Mammary epithelial cell (primary cell): ENCODE results near the gene PATL2.
"Not testable (repeated sequence)": the region's sequence is repeated elsewhere in the genome, so short reads cannot be mapped to it uniquely, and the experiment has no call there.

Experiments used
- EZH2 ChIP-seq: IDR thresholded peaks from 2 replicates; pipeline ENCODE4 v1.6.1; 2012; ENCODE audit warnings: low read length, inconsistent platforms, borderline replicate concordance
- TF ChIP-seq, protein P1 (sequence below), 2 donors: IDR thresholded peaks in 1 of 2; conservative IDR thresholded peaks in 1 of 2; 2 replicates each; pipeline ENCODE4 v1.5.1; 2011 to 2012; ENCODE audit warnings: inconsistent platforms in 2 of 2, low read length in 2 of 2, mild to moderate bottlenecking in 2 of 2, control low read depth in 1 of 2, low read depth in 1 of 2; ENCODE audit not compliant: insufficient read depth in 1 of 2; ENCODE audit errors: extremely low read depth in 1 of 2

- TF ChIP-seq EZH2: not testable (repeated sequence)
- TF ChIP-seq, protein P1, sequence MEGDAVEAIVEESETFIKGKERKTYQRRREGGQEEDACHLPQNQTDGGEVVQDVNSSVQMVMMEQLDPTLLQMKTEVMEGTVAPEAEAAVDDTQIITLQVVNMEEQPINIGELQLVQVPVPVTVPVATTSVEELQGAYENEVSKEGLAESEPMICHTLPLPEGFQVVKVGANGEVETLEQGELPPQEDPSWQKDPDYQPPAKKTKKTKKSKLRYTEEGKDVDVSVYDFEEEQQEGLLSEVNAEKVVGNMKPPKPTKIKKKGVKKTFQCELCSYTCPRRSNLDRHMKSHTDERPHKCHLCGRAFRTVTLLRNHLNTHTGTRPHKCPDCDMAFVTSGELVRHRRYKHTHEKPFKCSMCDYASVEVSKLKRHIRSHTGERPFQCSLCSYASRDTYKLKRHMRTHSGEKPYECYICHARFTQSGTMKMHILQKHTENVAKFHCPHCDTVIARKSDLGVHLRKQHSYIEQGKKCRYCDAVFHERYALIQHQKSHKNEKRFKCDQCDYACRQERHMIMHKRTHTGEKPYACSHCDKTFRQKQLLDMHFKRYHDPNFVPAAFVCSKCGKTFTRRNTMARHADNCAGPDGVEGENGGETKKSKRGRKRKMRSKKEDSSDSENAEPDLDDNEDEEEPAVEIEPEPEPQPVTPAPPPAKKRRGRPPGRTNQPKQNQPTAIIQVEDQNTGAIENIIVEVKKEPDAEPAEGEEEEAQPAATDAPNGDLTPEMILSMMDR (conservative IDR thresholded peaks at IDR 0.05 in 1 of 2, IDR thresholded peaks at IDR 0.05 in 1 of 2; ENCODE audit: extremely low read depth in 1 of 2, insufficient read depth in 1 of 2, low read depth in 1 of 2, low read length in 2 of 2): not testable (repeated sequence)
Observed at GRCh38 chr15:44700676-44701075, 10.4 kb downstream of the PATL2 start.
